ENCODE data around the gene WDR44. TPM values are rescaled to one million over a fixed set of nuclear protein-coding genes. Genes with fewer than 3 reads are reported as not detected.
"Not testable (repeated sequence)": the region's sequence is repeated elsewhere in the genome, so short reads cannot be mapped to it uniquely, and the experiment has no call there.

WDR44 gene
- total and polyA plus RNA-seq, 2 experiments from 2014 or later: 5.3 to 9.7 TPM

GRCh38 chrX:118480172-118480571 is 134.3 kb downstream of the WDR44 start:
- Histone ChIP-seq H4K20me1 (ENCODE audit: insufficient read depth, poor library complexity, severe bottlenecking) (no peaks in the 10 kb centered on the region), H2AFZ (no peak overlapping the region), H3K36me3 (replicated peaks; ENCODE audit: insufficient read depth, low read depth) (no peaks in the 10 kb centered on the region), H3K4me2 (no peak overlapping the region), H3K9me2 (replicated peaks; ENCODE audit: insufficient read depth) (no peaks in the 10 kb centered on the region), H3K27ac (no peak overlapping the region), H3K9me3 (ENCODE audit: low read depth) (no peaks in the 10 kb centered on the region), H3K79me2 (no peaks in the 10 kb centered on the region), H3K4me1 (ENCODE audit: insufficient read depth) (no peaks in the 10 kb centered on the region), H3K27me3 (no peaks in the 10 kb centered on the region), H3K4me3 (no peak overlapping the region)
- no peak for DNase-seq (ENCODE audit: low spot score)
- WGBS (ENCODE audit: low lambda C conversion rate, missing lambda C conversion rate): 75% methylated on average over 1 of the region's 1 CpG
- TF ChIP-seq, protein P1, sequence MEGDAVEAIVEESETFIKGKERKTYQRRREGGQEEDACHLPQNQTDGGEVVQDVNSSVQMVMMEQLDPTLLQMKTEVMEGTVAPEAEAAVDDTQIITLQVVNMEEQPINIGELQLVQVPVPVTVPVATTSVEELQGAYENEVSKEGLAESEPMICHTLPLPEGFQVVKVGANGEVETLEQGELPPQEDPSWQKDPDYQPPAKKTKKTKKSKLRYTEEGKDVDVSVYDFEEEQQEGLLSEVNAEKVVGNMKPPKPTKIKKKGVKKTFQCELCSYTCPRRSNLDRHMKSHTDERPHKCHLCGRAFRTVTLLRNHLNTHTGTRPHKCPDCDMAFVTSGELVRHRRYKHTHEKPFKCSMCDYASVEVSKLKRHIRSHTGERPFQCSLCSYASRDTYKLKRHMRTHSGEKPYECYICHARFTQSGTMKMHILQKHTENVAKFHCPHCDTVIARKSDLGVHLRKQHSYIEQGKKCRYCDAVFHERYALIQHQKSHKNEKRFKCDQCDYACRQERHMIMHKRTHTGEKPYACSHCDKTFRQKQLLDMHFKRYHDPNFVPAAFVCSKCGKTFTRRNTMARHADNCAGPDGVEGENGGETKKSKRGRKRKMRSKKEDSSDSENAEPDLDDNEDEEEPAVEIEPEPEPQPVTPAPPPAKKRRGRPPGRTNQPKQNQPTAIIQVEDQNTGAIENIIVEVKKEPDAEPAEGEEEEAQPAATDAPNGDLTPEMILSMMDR (IDR thresholded peaks at IDR 0.05; ENCODE audit: poor library complexity): no peak
- no peak for TF ChIP-seq EZH2phosphoT487 (IDR thresholded peaks at IDR 0.05; ENCODE audit: low read depth, severe bottlenecking, unreplicated experiment)
- no peak for TF ChIP-seq EZH2 (IDR thresholded peaks at IDR 0.05; ENCODE audit: borderline replicate concordance)

DNA sequence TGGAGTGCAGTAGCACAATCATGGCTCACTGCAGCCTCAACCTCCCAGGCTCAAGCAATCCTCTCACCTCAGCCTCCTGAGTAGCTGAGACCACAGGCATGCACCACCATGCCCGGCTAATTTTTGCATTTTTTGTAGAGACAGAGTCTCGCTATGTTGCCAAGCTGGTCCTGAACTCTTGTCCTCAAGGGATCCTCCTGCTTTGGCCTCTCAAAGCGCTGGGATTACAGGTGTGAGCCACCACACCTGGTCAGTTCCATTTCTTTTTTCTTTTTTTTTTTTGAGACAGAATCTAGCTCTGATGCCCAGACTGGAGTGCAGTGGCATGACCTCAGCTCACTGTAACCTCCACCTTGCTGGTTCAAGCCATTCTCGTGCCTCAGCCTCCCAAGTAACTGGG is 136.5 kb downstream of the WDR44 start:
- not testable (repeated sequence) for H3K4me3 ChIP-seq; H3K79me2 ChIP-seq; H3K4me1 ChIP-seq (ENCODE audit: insufficient read depth); H2AFZ ChIP-seq; H3K9me2 ChIP-seq (replicated peaks; ENCODE audit: insufficient read depth); H3K27me3 ChIP-seq; H3K9me3 ChIP-seq (ENCODE audit: low read depth); H4K20me1 ChIP-seq (ENCODE audit: insufficient read depth, poor library complexity, severe bottlenecking); H3K36me3 ChIP-seq (replicated peaks; ENCODE audit: insufficient read depth, low read depth); H3K27ac ChIP-seq; H3K4me2 ChIP-seq; DNase-seq (ENCODE audit: low spot score)
- WGBS (ENCODE audit: low lambda C conversion rate, missing lambda C conversion rate): 84% methylated on average over 4 of the region's 4 CpGs

DNA sequence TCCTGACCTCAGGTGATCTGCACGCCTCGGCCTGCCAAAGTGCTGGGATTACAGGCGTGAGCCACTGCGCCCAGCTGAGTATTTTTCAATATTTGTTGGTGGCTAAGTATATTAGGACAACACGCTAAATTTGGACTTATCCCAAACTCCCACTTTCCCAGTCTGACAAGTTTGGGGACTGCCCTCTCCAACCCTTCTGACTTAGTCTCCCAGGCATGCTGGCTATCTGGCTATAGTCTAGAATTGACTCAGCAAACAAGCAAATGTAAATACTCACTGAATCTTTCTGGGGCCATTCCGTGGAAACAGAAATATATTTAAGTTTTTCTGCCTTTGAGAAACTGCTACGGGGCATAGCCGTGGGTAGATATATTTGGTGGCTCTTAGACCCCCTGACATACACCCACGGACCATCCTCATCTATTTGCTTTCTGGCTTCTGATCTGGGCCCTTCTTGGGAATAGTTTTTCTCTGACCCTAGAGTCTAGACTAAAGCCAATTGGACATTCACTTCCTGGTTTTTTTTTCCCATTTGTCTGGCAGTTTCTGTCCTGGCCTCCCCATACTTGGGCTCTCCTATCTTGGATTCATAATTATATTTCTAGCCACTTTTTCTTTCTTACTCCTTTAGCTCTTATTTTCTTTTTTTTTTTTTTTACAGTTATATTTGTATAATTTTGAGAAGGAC is 138.5 kb downstream of the WDR44 start:
- no peak for DNase-seq (ENCODE audit: low spot score)
- TF ChIP-seq EZH2phosphoT487 (IDR thresholded peaks at IDR 0.05; ENCODE audit: low read depth, severe bottlenecking, unreplicated experiment) (no peak), EZH2 (IDR thresholded peaks at IDR 0.05; ENCODE audit: borderline replicate concordance) (no peak)
- TF ChIP-seq, protein P1 (IDR thresholded peaks at IDR 0.05; ENCODE audit: poor library complexity): no peak
- H3K9me2 ChIP-seq (replicated peaks; ENCODE audit: insufficient read depth): no peaks in the 10 kb centered on the region
- H3K4me3 ChIP-seq: no peak overlapping the region
- H3K36me3 ChIP-seq (replicated peaks; ENCODE audit: insufficient read depth, low read depth): no peaks in the 10 kb centered on the region
- WGBS (ENCODE audit: low lambda C conversion rate, missing lambda C conversion rate): 61% methylated on average over 9 of the region's 9 CpGs
- no peaks in the 10 kb centered on the region for H4K20me1 ChIP-seq (ENCODE audit: insufficient read depth, poor library complexity, severe bottlenecking)
- no peaks in the 10 kb centered on the region for H3K79me2 ChIP-seq
- H3K27ac ChIP-seq: peak overlapping the region; percentile 40
- no peaks in the 10 kb centered on the region for H3K27me3 ChIP-seq
- H2AFZ ChIP-seq: no peak overlapping the region
- no peak overlapping the region for H3K4me2 ChIP-seq
- H3K4me1 ChIP-seq (ENCODE audit: insufficient read depth): no peaks in the 10 kb centered on the region
- no peaks in the 10 kb centered on the region for H3K9me3 ChIP-seq (ENCODE audit: low read depth)

GRCh38 chrX:118486693-118487092 is 140.8 kb downstream of the WDR44 start:
- not testable (repeated sequence) for H3K4me3 ChIP-seq; H3K4me1 ChIP-seq (ENCODE audit: insufficient read depth); H3K79me2 ChIP-seq; H3K9me3 ChIP-seq (ENCODE audit: low read depth); DNase-seq (ENCODE audit: low spot score); H3K27me3 ChIP-seq; H3K9me2 ChIP-seq (replicated peaks; ENCODE audit: insufficient read depth); H2AFZ ChIP-seq; H3K4me2 ChIP-seq; H3K36me3 ChIP-seq (replicated peaks; ENCODE audit: insufficient read depth, low read depth); H3K27ac ChIP-seq; H4K20me1 ChIP-seq (ENCODE audit: insufficient read depth, poor library complexity, severe bottlenecking)
- WGBS (ENCODE audit: low lambda C conversion rate, missing lambda C conversion rate): 86% methylated on average over 1 of the region's 1 CpG
